ENCODE data around the gene ENPP5. TPM values are rescaled to one million over a fixed set of nuclear protein-coding genes. Genes with fewer than 3 reads are reported as not detected.

ENPP5 gene
- total and polyA plus RNA-seq, 2 donors (not counting 1 experiment from before 2014, with no cell fraction given), result 0.13 to 1.0 TPM

DNA sequence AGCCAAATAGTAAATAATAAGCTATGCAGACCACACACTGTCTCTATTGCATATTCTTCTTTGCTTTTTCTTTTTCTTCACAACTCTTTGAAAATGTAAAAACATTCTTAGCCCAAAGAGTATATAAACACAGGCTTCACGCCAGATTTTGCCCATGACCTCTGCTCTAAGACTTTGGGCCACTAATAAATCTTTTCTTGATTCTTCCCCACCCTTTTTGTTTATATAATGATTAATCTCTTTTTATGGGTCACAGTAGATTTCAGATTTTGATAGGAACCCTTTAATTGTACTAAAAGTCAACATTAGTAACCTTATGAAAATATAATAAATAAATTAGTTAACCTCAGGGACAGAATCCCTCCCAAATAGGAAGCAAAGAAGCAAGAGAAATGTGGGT, 15.8 kb upstream of the ENPP5 start:
- no peak for ATAC-seq (ENCODE audit: low read depth)
- Histone ChIP-seq H3K4me1 (ENCODE audit: control insufficient read depth in 2 of 2, insufficient read depth in 2 of 2, low read length in 2 of 2) (no peaks in the 10 kb centered on the region), H2AFZ (ENCODE audit: insufficient read depth, low read depth, low read length, poor library complexity, severe bottlenecking) (no peak overlapping the region), H3K9me3 (ENCODE audit: control extremely low read depth in 1 of 3, control insufficient read depth in 2 of 3, insufficient read depth in 1 of 3, low read length in 2 of 3) (no peaks in the 10 kb centered on the region), H4K20me1 (ENCODE audit: control insufficient read depth, insufficient read depth, low read length, poor library complexity, severe bottlenecking) (no peaks in the 10 kb centered on the region), H3K36me3 (replicated peaks in 1 of 2; ENCODE audit: control extremely low read depth in 1 of 2, control insufficient read depth in 1 of 2, extremely low read depth in 1 of 2, insufficient read depth in 2 of 2, low read length in 1 of 2) (no peaks in the 10 kb centered on the region), H3K4me2 (replicated peaks; ENCODE audit: low read depth, low read length, poor library complexity, severe bottlenecking) (no peak overlapping the region), H3K79me2 (ENCODE audit: control insufficient read depth, insufficient read depth, low read length) (no peaks in the 10 kb centered on the region), H3K27me3 (replicated peaks in 1 of 4; ENCODE audit: control extremely low read depth in 1 of 4, control insufficient read depth in 3 of 4, insufficient read depth in 4 of 4, low read length in 3 of 4) (peaks cover 0 to 4% (median 2%) of the 10 kb centered on the region in 4 experiments), H3K9ac (ENCODE audit: low read length) (no peak overlapping the region), H3K4me3 (ENCODE audit: control extremely low read depth in 1 of 5, extremely low read depth in 1 of 5, insufficient read depth in 1 of 5, low read depth in 2 of 5, low read length in 4 of 5) (no peak overlapping the region), H3K27ac (ENCODE audit: low read length in 2 of 2) (no peak overlapping the region)
- intact Hi-C loops (cut with micrococcal nuclease), result no loop called here
- TF ChIP-seq EZH2 (IDR thresholded peaks at IDR 0.05; ENCODE audit: borderline replicate concordance, insufficient read depth, low read depth, low read length, poor library complexity, severe bottlenecking), result no peak
- TF ChIP-seq CTCF (IDR thresholded peaks at IDR 0.05), result no peak
- H3K27ac Mint-ChIP-seq, result no peak overlapping the region
- H3K9me3 Mint-ChIP-seq (ENCODE audit: insufficient read depth), result no peaks in the 10 kb centered on the region
- peaks cover 21% of the 10 kb centered on the region for H3K27me3 Mint-ChIP-seq
- H3K4me3 Mint-ChIP-seq, result no peak overlapping the region
- DNase-seq, result no peak
- WGBS (ENCODE audit: insufficient coverage), result no CpG with 5 or more reads among the region's 1 CpG
- H3K4me1 Mint-ChIP-seq, result no peaks in the 10 kb centered on the region
- ChIA-PET CTCF (interaction anchor here (0.6 kb wide), 1 partner anchor 61 kb away, joined by 3 read pairs; no protein-coding TSS in a partner anchor), POLR2A (no interaction called here)

DNA sequence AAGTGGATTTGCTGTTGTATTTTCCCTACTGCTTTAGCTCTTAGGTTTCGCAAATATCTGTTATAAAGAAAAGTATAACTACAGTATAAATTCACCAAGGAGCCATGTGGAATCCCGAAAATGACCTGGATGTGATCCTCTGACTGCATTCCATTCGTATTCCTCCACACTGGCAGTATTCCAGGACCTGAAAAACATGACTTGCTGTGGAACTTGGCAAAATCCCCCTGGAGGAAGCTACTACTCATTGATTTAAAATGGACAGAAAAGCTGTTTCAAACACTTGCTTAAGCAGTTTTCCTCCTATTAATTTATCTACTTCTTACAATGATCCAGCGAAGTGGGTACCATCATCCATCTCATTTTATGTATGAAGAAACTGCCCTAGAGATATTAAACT, 13.3 kb upstream of the ENPP5 start:
- H3K4me3 Mint-ChIP-seq, result no peak overlapping the region
- Histone ChIP-seq H3K4me3 (ENCODE audit: control extremely low read depth in 1 of 5, extremely low read depth in 1 of 5, insufficient read depth in 1 of 5, low read depth in 2 of 5, low read length in 4 of 5) (no peak overlapping the region), H3K9ac (ENCODE audit: low read length) (no peak overlapping the region), H3K9me3 (ENCODE audit: control extremely low read depth in 1 of 3, control insufficient read depth in 2 of 3, insufficient read depth in 1 of 3, low read length in 2 of 3) (no peaks in the 10 kb centered on the region), H4K20me1 (ENCODE audit: control insufficient read depth, insufficient read depth, low read length, poor library complexity, severe bottlenecking) (no peaks in the 10 kb centered on the region), H3K4me2 (replicated peaks; ENCODE audit: low read depth, low read length, poor library complexity, severe bottlenecking) (no peak overlapping the region), H3K4me1 (ENCODE audit: control insufficient read depth in 2 of 2, insufficient read depth in 2 of 2, low read length in 2 of 2) (no peaks in the 10 kb centered on the region), H3K36me3 (replicated peaks in 1 of 2; ENCODE audit: control extremely low read depth in 1 of 2, control insufficient read depth in 1 of 2, extremely low read depth in 1 of 2, insufficient read depth in 2 of 2, low read length in 1 of 2) (no peaks in the 10 kb centered on the region), H3K79me2 (ENCODE audit: control insufficient read depth, insufficient read depth, low read length) (no peaks in the 10 kb centered on the region), H3K27ac (ENCODE audit: low read length in 2 of 2) (no peak overlapping the region), H3K27me3 (replicated peaks in 1 of 4; ENCODE audit: control extremely low read depth in 1 of 4, control insufficient read depth in 3 of 4, insufficient read depth in 4 of 4, low read length in 3 of 4) (peaks cover 0 to 7% (median 2%) of the 10 kb centered on the region in 4 experiments), H2AFZ (ENCODE audit: insufficient read depth, low read depth, low read length, poor library complexity, severe bottlenecking) (no peak overlapping the region)
- DNase-seq, result no peak
- peaks cover 22% of the 10 kb centered on the region for H3K27me3 Mint-ChIP-seq
- POLR2A ChIA-PET, result no interaction called here
- WGBS (ENCODE audit: insufficient coverage), result 95% methylated on average over 2 of the region's 4 CpGs
- no peaks in the 10 kb centered on the region for H3K9me3 Mint-ChIP-seq (ENCODE audit: insufficient read depth)
- no peak for ATAC-seq (ENCODE audit: low read depth)
- H3K4me1 Mint-ChIP-seq, result no peaks in the 10 kb centered on the region
- no peak overlapping the region for H3K27ac Mint-ChIP-seq
- intact Hi-C loops (cut with micrococcal nuclease), result no loop called here
- CTCF ChIA-PET, result interaction anchor here (1.2 kb wide), 1 partner anchor 19 kb away, joined by 4 read pairs; no protein-coding TSS in a partner anchor
- TF ChIP-seq EZH2 (IDR thresholded peaks at IDR 0.05; ENCODE audit: borderline replicate concordance, insufficient read depth, low read depth, low read length, poor library complexity, severe bottlenecking), result no peak
- TF ChIP-seq CTCF (IDR thresholded peaks at IDR 0.05), result no peak

Measured in B cell (primary cell).